Peyer's patch (tissue), 4 donors: Measurements from ENCODE around the gene DHPS. TPM values are rescaled to one million over a fixed set of nuclear protein-coding genes. Genes with fewer than 3 reads are reported as not detected.

Source experiments
- DNase-seq, 3 donors: peaks; one replicate each; pipeline ENCODE4 v3.0.0-alpha.2; 2017 to 2019
- H3K27ac ChIP-seq, 4 donors: fragments of 200-600 bp; sonication (generic); one replicate each; pipeline ENCODE4 v1.5.1; 2016 to 2019
- H3K27me3 ChIP-seq, 2 donors: fragments of 200-600 bp; sonication (generic); one replicate each; pipeline ENCODE4 v1.5.1; 2019
- H3K36me3 ChIP-seq, 3 donors: fragments of 200-600 bp; sonication (generic); one replicate each; pipeline ENCODE4 v1.5.1; 2016 to 2019
- H3K4me1 ChIP-seq, 4 donors: fragments of 200-600 bp; sonication (generic); one replicate each; pipeline ENCODE4 v1.5.1; 2016 to 2019
- H3K4me3 ChIP-seq, 4 donors: fragments of 200-600 bp; sonication (generic); 1 replicate in 3 of 4; 2 replicates in 1 of 4; pipeline ENCODE4 v1.5.1; 2016 to 2019; ENCODE audit warnings: mild to moderate bottlenecking in 1 of 4
- H3K9me3 ChIP-seq, 4 donors: fragments of 200-600 bp; sonication (generic); one replicate each; pipeline ENCODE4 v1.5.1; 2016 to 2019; ENCODE audit warnings: mild to moderate bottlenecking in 1 of 4
- POLR2A ChIP-seq, 2 donors: fragments of 450-650 bp; IDR thresholded peaks; one replicate each; pipeline ENCODE4 v1.5.1; 2017; ENCODE audit warnings: antibody characterized with exemption in 2 of 2, mild to moderate bottlenecking in 2 of 2, moderate library complexity in 2 of 2
- total RNA-seq, 4 donors: library from RNA; depleted of rRNA; stranded (reverse); fragments of >200 nt; gene quantifications; one replicate each; pipeline ENCODE4 v1.1.0, GENCODE V29; 2016
- TF ChIP-seq, protein P1 (sequence below), 6 experiments: fragments of 450-650 bp in 4 of 6; fragments of 200-600 bp in 2 of 6; sonication (generic) in 1 of 6; IDR thresholded peaks; one replicate each; pipeline ENCODE4 v1.5.1; 2017 to 2019; ENCODE audit warnings: antibody characterized with exemption in 6 of 6, mild to moderate bottlenecking in 3 of 6, moderate library complexity in 1 of 6

Gene DHPS
- total RNA-seq, 4 donors from 2014 or later: 76.4 to 215 (median 150) TPM

DNA sequence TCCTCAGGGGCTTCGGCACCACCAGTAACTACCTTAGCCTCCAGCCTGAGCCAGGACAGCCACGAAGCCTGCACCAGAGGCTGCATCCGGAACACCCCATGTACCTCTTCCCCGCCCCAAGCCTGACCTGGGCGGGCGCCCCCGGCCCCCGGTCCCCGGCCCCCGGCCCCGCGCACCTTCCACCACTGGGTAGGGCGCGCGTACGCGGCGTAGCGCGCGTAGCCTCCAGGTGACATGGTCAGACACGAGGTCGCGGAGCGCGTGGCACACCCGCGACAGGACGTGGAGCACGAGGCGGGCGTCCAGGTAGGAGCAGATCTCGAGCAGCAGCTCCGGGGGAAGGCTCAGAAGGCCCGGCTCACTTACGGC is 14.3 kb upstream of the DHPS start:
- H3K4me3 ChIP-seq: peak overlapping the region; percentile 57 to 97 (median 80)
- no peak for TF ChIP-seq POLR2A (IDR thresholded peaks at IDR 0.05)
- TF ChIP-seq, protein P1, sequence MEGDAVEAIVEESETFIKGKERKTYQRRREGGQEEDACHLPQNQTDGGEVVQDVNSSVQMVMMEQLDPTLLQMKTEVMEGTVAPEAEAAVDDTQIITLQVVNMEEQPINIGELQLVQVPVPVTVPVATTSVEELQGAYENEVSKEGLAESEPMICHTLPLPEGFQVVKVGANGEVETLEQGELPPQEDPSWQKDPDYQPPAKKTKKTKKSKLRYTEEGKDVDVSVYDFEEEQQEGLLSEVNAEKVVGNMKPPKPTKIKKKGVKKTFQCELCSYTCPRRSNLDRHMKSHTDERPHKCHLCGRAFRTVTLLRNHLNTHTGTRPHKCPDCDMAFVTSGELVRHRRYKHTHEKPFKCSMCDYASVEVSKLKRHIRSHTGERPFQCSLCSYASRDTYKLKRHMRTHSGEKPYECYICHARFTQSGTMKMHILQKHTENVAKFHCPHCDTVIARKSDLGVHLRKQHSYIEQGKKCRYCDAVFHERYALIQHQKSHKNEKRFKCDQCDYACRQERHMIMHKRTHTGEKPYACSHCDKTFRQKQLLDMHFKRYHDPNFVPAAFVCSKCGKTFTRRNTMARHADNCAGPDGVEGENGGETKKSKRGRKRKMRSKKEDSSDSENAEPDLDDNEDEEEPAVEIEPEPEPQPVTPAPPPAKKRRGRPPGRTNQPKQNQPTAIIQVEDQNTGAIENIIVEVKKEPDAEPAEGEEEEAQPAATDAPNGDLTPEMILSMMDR (IDR thresholded peaks at IDR 0.05): no peak
- H3K27ac ChIP-seq: peak overlapping the region in 2 of 4 donors; percentile 82 to 85
- H3K36me3 ChIP-seq: peaks cover 0 to 15% (median 0%) of the 10 kb centered on the region in 3 donors
- no peaks in the 10 kb centered on the region for H3K27me3 ChIP-seq
- no peaks in the 10 kb centered on the region for H3K9me3 ChIP-seq
- peaks cover 0 to 15% (median 10%) of the 10 kb centered on the region in 4 donors for H3K4me1 ChIP-seq
- DNase-seq: no peak

GRCh38 chr19:12695514-12695913 is 13.8 kb upstream of the DHPS start:
- Histone ChIP-seq H3K36me3 (peaks cover 0 to 10% (median 0%) of the 10 kb centered on the region in 3 donors), H3K9me3 (no peaks in the 10 kb centered on the region), H3K4me1 (peaks cover 0 to 15% (median 10%) of the 10 kb centered on the region in 4 donors), H3K4me3 (peak overlapping the region; percentile 57 to 97 (median 80)), H3K27me3 (no peaks in the 10 kb centered on the region), H3K27ac (no peak overlapping the region)
- TF ChIP-seq, protein P1 (IDR thresholded peaks at IDR 0.05): no peak
- no peak for TF ChIP-seq POLR2A (IDR thresholded peaks at IDR 0.05)
- DNase-seq: no peak

DNA sequence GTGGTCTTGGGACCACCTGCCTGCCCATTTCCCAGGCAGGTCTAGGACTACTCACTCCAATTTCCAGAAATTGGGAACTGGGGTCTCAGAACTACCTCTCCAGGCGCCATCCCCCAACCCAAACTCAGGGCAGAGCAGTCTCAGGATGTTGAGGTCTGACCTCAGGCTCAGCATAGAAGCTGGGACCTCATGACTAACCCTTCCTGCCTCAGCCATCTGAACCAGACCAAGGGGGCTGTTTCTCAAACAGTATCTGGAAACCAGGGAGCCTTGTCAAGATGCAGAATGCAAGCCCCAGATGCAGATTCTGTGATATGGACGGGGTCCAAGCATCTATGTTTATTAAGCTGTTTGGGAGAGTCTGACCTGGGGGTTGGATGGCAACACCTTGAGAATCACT is 13.4 kb upstream of the DHPS start:
- no peak for TF ChIP-seq POLR2A (IDR thresholded peaks at IDR 0.05)
- TF ChIP-seq, protein P1 (IDR thresholded peaks at IDR 0.05): no peak
- Histone ChIP-seq H3K36me3 (peaks cover 0 to 6% (median 0%) of the 10 kb centered on the region in 3 donors), H3K27me3 (no peaks in the 10 kb centered on the region), H3K9me3 (no peaks in the 10 kb centered on the region), H3K4me3 (no peak overlapping the region), H3K27ac (no peak overlapping the region), H3K4me1 (peaks cover 0 to 15% (median 10%) of the 10 kb centered on the region in 4 donors)
- no peak for DNase-seq

- Histone ChIP-seq H3K27me3 (no peaks in the 10 kb centered on the region), H3K4me1 (peaks cover 0 to 15% (median 10%) of the 10 kb centered on the region in 4 donors), H3K4me3 (no peak overlapping the region), H3K36me3 (peaks cover 0 to 2% (median 0%) of the 10 kb centered on the region in 3 donors), H3K9me3 (no peaks in the 10 kb centered on the region), H3K27ac (no peak overlapping the region)
- DNase-seq: no peak
- TF ChIP-seq, protein P1 (IDR thresholded peaks at IDR 0.05): no peak
- no peak for TF ChIP-seq POLR2A (IDR thresholded peaks at IDR 0.05)
These were observed 13.0 kb upstream of the DHPS start for GRCh38 chr19:12694641-12695040.

DNA sequence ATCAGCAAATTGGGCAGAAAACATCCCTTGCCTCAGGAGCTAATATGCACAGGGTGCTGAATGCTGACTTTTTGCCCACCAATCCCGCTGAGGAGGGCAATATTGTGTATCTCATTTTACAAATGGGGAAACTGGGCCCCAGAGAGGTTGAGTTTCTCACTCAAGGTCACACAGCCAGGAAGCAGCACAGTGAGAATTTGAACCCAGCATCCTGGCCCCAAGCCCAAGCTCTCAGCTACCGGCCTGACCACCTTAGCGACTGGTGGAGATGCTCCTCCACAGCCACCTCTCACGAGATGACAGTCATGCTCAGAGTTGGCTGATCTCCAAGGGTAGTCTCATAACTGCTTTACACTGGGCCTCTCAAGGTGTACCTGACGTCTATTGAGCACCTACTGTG is 11.3 kb upstream of the DHPS start:
- Histone ChIP-seq H3K4me3 (no peak overlapping the region), H3K4me1 (peaks cover 0 to 15% (median 10%) of the 10 kb centered on the region in 4 donors), H3K36me3 (no peaks in the 10 kb centered on the region), H3K27ac (no peak overlapping the region), H3K9me3 (no peaks in the 10 kb centered on the region), H3K27me3 (no peaks in the 10 kb centered on the region)
- DNase-seq: no peak
- no peak for TF ChIP-seq POLR2A (IDR thresholded peaks at IDR 0.05)
- TF ChIP-seq, protein P1 (IDR thresholded peaks at IDR 0.05): no peak
